Activated CD4-positive, alpha-beta T cell treated with anti-CD3 and anti-CD28 coated beads for 48 hours (primary cell): ENCODE results near the gene SEC23A.
"Not testable (repeated sequence)": the region's sequence is repeated elsewhere in the genome, so short reads cannot be mapped to it uniquely, and the experiment has no call there.

ENCODE experiments used
- DNase-seq: peaks from one replicate; pipeline ENCODE4 v3.0.0-alpha.2; 2020

Gene SEC23A

DNA sequence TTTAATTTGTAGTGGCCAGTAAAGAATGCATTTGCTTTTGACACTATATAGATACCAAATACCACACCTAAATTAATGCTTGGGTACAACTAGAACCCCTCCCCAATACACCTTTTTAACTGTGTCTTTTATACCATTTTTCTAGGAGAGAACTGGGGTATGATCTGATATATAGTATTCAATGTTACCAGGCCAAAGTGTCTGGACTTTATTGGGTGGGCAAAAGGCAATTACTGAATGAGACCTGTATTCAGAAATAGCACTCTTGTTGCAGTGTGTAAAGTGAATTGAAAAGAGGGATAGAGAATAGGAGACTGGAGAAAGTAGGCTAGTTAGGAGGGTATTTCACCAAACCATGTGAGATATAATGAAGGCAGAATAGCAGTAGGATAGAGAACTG is 74.4 kb downstream of the SEC23A start:
- no peak for DNase-seq

DNA sequence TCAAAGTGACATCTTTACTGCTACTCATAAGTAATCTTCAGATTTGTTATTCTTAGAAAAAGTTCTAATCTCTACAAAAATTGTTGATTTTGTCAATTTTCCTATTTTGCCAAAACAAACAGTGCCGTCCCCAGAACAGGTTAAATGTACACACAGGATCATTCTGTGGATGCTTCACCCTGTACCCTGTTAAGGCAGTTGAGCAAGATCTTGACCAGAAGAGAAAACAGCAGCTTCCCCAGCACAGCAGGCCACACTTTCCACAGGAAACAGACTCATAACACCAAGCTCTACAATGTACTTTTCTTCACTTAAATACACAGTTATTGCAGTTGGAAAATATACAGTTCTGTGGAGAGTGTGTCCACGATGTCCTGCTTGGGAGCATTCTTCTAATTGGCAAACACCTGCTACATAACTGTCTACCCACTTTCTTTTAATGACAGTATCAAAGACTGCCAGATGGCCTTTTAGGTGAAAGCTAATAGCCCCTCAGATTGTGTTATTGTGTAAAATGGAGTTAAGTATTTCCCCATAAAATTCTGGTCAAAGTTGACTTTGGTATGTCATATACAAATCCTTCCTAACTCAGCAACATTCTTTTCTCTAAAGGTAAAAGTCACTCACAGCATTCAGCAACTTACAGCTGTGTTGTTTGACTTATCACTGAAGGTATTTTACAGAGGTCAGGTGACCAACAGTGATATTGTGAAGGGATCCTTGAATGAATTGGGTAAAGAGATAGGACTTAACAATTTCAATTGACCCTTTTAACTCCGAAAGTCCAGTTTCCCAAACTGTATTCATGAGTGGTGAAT is 77.0 kb downstream of the SEC23A start:
- no peak for DNase-seq

DNA sequence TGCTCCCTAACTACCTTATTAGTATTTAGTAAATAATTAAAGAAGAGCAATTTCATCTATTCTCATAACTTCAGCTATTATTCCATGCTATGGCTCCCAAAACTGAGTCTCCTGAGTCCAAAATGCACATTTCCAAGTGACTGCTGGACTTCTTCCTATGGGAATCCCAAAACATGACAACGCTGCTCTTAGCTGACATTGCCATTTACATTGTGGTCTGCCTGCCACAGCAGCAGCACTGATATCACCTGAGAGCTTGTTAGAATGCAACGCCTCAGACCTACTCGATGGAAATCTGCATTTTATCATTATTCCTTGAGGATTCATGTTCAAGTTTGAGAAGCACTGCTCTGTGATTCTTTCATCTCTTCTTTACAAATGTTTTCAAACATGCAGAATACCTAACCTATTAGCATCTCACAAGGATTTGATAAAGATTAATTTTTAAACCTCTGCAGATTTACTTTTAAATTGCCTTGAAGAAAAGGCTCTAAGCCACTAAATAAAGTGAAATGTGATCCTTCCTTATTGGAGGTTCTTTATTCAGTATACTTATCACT is 77.7 kb downstream of the SEC23A start:
- no peak for DNase-seq

DNA sequence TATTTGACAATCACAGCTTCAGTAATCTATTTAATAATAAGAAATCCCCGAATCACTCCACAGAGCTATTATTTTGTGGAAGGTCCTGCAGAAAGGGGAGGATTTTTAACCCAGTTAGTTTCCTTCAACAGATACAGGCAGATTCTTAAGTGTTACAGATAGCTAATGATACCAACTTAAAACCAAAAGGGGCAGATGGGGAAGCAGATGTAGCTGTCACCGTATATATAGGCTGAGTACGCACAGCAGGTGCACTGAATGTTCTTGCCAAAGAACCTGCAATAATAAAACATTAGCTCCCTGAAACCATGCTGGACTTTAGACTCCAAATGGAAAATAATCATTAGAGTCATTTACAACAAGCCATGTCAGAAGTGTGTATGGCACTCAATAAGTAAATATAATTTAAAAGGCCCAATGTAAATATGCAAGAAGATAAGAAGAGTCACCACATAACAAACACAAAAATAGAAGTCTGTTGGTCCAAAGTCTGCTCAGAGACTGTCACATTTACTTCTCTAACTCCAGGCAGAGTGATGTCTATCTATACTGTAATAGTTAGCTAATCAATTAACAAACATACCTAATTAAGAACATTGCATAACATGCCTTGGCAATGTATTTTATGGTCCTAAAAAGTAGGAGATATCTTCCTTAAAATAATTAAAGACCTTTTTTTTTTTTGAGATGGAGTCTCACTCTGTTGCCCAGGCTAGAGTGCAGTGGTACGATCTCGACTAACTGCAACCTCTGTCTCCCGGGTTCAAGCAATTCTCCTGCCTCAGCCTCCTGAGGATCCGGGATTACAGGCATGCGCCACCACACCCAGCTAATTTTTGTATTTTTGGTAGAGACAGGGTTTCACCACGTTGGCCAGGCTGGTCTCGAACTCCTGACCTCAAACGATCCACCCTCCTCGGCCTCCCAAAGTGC is 78.8 kb downstream of the SEC23A start:
- no peak for DNase-seq

DNA sequence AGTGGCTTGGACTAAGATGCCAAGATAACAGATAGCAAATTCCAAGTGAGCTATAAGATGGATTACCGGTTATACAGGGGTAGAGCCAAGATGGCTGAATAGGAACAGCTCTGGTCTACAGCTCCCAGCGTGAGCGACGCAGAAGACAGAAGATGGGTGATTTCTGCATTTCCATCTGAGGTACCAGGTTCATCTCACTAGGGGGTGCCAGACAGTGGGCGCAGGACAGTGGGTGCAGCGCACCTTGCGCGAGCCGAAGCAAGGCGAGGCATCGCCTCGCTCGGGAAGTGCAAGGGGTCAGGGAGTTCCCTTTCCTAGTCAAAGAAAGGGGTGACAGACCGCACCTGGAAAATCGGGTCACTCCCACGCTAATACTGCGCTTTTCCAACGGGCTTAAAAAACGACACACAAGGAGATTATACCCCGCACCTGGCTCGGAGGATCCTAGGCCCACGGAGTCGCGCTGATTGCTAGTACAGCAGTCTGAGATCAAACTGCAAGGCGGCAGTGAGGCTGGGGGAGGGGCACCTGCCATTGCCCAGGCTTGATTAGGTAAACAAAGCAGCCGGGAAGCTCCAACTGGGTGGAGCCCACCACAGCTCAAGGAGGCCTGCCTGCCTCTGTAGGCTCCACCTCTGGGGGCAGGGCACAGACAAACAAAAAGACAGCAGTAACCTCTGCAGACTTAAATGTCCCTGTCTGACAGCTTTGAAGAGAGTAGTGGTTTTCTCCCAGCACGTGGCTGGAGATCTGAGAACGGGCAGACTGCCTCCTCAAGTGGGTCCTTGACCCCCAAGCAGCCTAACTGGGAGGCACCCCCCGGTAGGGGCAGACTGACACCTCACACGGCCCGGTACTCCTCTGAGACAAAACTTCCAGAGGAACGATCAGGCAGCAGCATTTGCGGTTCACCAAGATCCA is 85.7 kb downstream of the SEC23A start:
- not testable (repeated sequence) for DNase-seq

DNA sequence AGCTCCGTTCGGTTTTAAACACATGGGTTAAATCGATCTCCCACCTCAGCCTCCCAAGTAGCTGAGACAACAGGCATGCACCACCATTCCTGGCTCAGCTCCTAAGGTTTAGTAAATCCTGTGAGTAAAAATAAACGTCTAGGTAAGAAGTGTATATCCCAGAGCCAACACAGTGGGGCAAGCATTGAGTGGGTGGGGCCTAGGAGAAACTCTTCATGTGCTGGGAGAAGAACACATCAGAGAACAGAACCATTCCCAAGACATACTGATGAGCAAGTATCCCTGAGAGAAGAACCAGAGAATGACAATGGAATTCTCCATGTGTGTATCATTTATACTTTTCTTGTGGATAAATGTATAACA is 86.3 kb downstream of the SEC23A start:
- DNase-seq, result no peak

DNA sequence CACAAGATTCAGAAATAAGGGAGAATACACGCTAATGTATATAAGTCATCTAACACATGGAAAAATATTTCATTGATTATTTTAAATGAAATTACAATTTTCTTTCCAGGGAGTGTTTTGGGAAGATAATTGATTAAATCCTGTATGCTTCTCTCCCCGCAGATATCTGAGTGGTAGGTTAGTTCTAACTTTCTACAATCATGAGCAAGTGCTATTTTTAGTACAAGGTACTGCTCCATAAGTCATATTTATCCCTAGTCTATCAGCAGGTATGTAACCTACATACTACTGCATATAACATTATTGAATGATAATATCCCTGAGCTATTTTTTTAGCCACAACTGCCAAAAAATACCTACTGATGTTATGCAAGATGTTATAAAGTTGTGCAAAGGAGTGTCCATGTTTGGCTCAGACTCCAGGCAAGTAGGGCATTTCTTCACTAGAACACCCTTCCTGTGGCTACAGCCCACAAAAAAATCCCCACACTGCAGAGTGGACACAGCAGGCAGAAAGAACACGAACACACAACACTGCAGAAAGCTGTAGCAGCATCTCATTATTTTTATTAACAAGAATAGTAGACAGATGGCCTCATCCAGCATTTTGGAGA is 87.0 kb downstream of the SEC23A start:
- no peak for DNase-seq

DNA sequence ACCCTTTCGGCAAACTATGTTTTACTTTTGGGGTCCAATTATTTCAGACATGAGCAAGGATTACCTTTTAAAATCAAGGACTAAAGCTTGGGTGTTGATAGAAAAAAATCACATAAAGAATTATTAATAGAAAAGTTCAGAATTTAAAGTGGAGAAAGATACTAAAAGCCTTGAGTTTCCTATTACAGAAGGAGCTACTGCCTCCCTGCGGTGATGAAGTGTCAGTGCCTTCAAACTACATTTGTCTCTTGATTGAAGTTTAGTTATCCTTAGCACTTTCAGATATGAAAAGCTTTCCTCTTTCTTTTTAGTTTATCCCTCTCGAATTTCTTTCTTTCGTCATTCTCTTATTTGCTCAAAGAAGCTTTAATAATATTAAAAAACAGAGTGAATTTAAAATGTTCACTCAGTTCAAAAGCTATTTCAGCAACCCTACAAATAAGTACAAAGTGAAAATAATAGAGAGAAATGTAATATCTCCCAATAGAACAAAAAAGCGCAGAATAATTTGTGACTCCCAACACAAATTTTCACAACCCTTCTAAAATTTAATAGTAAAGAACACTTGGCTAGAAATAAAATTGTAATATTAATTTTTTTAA is 87.6 kb downstream of the SEC23A start:
- peak; percentile 19 for DNase-seq

DNA sequence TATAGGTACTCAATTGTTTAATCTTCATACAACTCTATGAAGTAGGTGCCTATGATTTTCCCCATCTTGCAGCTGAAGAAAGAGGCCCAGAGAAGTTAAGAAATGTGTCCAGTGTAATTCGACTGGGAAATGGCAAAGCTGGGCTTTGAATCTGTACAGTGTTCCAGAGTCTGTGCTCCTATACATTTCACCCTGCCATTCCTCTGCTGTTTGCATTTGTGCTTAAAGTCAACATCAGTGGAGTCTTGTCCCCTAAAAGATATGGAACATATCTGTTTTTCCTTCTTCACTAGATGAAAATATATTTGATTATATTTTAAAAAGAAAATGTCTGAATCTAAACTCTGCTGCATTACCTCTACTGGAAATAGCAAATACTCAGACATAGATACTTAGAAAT is 88.6 kb downstream of the SEC23A start:
- DNase-seq, result no peak

DNA sequence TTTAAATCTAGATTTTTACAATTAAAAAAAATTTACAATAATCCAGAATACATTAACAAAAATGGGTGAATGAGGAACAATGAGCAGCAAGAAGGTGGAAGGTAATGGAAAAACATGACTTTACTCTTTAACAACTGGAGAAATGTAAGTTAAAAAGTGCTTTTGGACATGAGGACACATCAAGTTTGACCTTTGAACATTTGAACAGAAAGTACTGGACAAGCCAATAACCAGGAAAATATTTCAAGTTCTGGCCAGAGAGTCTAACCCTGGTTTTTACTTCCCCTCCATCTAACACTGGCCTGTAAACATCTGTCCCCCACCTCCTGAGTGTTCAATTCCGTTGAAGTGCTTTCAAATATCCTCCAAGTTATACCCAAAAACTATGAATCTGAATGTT is 94.1 kb downstream of the SEC23A start:
- not testable (repeated sequence) for DNase-seq

DNA sequence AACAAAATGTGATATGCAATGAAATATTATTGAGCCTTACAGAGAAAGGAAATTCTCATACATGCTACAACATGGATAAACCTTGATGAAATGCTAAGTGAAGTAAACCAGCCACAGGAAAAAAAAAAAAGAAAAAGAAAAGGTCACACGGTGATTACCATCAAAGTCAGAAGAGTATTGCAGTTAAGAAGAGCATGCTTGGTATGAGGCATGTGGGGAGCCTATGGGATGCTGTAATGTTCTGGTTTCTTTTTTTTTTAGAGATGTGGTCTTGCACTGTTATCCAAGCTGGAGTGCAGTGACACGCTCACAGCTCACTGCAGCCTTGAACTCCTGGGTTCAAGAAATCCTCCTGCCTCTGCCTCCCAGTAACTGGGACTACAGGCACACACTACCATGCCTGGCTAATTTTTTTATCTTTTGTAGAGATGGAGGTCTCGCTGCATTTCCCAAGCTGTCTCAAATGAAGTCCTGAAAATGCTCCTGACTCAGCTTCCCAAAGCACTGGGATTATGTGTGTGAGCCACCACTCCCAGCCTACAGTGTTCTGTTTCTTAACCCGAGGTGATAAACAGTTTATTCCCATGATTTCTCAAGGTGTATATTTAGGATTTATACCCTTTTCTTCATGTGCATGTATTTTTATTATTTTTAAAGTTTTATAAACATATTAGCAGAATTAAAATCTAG is 96.2 kb downstream of the SEC23A start:
- DNase-seq, result no peak

DNA sequence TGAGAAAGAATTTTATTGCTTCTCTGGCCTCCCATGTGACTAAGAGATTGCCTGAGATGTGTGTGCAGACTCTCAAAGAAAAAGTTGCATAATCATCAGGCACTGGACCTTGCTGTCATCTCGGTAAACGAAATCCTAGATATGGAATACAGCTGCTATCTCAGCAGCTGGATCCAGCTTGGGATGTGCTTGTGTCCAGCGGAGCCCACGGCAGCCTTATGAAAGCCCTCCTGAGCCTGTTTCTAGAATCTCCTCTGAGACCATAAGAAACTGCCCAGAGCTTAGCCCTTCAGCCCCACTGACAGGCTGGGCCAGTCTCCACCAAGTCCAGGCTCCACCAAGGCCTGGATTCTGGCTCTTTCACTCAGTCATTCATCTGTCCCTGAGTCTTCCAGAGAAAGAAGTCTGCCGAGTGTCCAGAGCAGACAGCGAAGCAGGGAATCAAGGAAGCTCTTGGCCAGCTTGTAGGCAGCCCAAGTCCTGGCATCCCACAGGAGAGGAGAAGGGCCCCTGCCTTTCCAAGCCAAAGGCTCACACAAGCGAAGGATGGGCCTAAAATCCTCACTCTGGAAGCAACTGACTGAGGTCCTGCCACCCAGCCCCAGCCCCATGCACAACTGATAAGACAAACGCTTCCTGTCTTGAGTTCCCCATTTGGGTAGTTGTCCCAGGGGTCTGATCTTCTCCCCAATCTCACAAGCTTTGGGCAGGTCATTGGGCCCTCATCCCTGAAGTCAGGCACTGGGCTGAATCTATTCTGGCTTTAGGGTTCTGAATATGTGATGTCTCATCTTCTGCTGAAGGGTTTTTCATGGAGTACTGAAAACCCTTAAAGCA is 97.8 kb downstream of the SEC23A start:
- no peak for DNase-seq

DNA sequence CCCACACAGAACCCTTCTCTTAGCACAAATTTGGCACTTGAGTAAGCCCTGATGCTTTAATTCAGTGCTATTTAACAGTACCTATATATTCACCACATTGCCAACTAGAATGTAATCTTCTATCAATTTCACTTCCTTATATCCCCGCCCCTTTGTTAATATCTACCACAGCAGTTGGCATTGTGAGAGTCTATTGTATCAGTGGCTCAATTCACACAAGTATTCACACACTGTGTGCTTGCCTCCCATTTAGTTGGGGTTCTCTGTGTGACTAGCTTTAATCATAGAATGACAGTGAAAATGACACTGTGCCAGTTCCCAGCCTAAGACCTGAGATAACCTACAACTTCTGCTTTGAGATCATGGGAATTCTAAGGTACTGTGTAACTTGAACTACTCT is 103.1 kb downstream of the SEC23A start:
- no peak for DNase-seq

DNA sequence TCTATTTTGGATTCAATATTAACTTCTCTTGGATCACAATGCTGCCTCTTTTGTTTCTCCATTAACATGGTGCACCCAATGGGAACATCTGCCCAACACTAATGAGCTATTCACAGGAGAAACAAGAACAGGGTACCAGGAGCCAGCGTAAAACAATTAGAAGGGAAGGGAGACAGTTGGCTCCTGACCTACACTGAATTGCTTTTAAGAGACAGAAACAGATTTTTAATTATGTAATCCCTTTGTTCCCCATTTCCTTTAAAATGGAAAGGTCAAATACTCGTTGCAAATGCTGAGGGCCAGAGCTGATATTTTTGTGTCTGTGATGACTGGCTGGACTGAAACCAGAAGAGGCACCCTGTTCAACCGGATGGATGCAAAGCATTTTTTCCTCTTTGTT is 108.3 kb downstream of the SEC23A start:
- DNase-seq, result no peak

DNA sequence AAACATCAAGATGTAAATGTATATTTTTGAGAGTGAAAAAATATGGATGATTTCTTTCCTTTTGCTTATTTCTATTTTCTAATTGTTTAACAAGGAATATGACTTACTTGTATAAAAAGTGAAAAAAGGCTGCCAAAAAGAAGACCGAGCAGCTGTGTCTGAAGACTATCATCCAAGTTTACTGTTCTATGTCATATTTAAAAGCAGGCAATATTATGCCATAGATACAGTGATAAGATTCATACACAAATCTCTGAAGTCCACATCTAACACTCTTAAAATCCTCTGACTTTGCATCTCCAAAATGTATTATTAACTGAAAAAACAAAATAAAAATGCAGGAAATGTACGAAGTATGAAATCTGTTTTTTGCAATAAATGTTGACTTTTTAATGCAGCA is 109.1 kb downstream of the SEC23A start:
- no peak for DNase-seq

DNA sequence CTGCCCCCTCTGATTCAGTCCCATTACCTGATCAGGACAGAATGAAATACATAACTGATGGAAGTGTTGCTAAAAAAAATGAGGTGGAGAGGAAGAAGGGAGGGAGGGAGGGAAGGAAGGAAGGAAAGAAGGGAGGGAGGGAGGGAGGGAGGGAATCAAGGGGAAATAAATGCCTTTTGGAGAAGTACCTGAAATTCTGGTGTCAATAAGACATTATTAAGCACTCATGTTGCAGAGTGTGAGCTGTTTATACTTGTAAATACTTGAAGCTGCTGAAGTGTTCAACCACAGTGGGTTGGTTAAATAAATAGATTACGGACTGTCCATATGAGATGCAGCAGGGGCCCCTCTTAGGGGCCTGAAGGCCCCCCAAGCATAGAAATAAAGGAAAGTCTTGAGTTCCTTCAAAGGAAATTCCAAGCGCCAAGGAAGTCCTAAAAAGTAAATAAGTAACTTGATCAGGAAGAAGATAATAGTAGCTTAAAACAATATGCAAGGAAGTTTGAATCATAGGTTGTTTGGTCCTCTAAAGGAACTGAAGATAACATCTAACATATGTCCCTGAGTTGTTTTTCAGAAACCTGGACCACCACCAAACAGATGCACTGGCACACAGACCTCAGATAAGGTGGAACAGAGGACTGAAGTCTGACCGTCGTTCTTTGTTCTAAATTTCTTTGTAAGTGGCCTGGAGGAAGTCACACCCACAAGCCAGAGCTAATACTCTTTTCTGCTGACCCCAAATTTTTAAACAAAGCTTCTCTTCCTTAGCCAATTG is 110.8 kb downstream of the SEC23A start:
- no peak for DNase-seq

DNA sequence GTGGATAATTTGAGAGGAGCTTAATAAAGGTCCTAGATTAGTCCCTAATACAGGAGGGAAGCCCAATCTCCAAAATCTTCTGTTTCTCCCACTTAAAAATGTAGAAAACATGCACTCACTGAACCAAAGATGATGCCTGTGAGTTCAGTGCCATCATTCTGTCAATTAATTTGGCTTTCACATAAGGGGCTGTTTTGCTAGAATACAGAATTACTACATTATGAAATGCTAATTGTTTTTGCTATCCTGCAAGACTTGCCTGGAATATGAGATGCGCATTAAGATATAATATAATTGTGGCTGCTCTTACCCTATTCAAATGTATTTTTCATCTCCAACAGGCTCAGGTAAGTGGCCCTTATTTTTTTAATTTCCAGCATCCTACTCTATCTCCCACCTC is 111.7 kb downstream of the SEC23A start:
- no peak for DNase-seq

DNA sequence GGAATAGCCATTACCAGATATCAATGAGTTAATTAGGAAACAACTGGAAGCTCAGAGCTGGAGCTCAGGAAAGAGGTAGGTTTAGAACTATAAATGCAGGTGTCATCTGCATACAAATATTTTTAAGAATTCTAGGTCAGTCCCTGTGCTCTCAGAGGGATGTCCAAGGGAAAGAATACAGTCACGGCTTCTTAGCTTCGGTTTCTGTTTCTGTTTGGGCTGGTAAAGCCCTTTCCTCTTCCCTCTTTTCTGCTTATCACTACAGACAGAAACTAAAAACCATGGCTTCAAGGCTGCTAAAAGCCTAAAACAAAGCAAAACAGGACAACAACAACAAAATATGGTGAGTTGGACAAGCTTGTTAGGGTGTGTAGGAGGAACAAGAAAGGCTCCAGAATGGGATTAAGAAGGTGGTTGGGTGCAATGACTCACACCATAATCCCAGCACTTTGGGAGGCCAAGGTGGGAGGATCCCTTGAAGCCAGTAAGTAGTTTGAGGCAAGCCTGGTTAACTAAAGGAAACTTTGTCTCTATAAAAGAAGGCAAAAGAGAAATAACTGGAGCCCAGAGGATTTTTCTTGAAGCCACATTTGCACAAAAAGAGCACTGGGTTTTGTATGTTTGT is 113.0 kb downstream of the SEC23A start:
- DNase-seq, result no peak

DNA sequence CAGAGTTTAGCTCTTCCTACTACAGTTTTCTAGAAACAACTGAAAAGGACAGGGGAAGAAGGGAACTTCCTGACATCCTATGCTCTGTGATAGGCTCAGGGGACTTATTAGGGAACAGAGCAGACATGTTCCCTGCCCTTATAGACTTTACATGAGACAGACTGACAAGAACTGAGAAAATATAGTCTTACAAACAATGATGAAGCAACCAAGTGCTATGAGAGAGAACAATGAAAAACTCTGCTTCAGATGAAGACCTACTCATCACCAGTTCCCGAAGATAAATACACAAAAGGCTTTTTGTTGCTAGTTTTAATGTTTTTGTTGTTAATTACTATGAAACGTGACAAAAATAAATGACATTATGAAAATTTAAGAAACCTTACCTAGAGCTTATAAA is 115.3 kb downstream of the SEC23A start:
- no peak for DNase-seq
